ENCODE measurements around the gene LRBA.
"Not testable (repeated sequence)": the region's sequence is repeated elsewhere in the genome, so short reads cannot be mapped to it uniquely, and the experiment has no call there.

GRCh38 chr4:150537911-150538310, 477.2 kb downstream of the LRBA start:
- not testable (repeated sequence) for TF ChIP-seq REST (IDR thresholded peaks at IDR 0.05); SMC3 (IDR thresholded peaks at IDR 0.05); HDAC2 (IDR thresholded peaks at IDR 0.05); ELK1 (IDR thresholded peaks at IDR 0.05; ENCODE audit: low read depth, low read length); POLR2A (IDR thresholded peaks at IDR 0.05; ENCODE audit: low read length); MAX (IDR thresholded peaks at IDR 0.05); CEBPB (IDR thresholded peaks at IDR 0.05); JUNB (IDR thresholded peaks at IDR 0.05); MYC (IDR thresholded peaks at IDR 0.05; ENCODE audit: borderline replicate concordance, low read length); USF2 (IDR thresholded peaks at IDR 0.05); ZFP36 (IDR thresholded peaks at IDR 0.05; ENCODE audit: borderline replicate concordance, partially characterized antibody)
- TF ChIP-seq, protein P1, sequence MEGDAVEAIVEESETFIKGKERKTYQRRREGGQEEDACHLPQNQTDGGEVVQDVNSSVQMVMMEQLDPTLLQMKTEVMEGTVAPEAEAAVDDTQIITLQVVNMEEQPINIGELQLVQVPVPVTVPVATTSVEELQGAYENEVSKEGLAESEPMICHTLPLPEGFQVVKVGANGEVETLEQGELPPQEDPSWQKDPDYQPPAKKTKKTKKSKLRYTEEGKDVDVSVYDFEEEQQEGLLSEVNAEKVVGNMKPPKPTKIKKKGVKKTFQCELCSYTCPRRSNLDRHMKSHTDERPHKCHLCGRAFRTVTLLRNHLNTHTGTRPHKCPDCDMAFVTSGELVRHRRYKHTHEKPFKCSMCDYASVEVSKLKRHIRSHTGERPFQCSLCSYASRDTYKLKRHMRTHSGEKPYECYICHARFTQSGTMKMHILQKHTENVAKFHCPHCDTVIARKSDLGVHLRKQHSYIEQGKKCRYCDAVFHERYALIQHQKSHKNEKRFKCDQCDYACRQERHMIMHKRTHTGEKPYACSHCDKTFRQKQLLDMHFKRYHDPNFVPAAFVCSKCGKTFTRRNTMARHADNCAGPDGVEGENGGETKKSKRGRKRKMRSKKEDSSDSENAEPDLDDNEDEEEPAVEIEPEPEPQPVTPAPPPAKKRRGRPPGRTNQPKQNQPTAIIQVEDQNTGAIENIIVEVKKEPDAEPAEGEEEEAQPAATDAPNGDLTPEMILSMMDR (IDR thresholded peaks at IDR 0.05), result not testable (repeated sequence)

Measured in A549 (cell line).